Measurements from ENCODE around the gene CPN2. TPM values are rescaled to one million over a fixed set of nuclear protein-coding genes. Genes with fewer than 3 reads are reported as not detected.

Gene CPN2
- total and polyA plus RNA-seq, 2 experiments from 2014 or later: 0.36 to 0.88 TPM

GRCh38 chr3:194333981-194334320 lies 17.2 kb downstream of the CPN2 start:
- DNase-seq (ENCODE audit: low read depth in 1 of 2, low spot score in 1 of 2): no peak
- H3K27ac ChIP-seq: no peak overlapping the region
- H3K27me3 ChIP-seq: peaks cover 7% of the 10 kb centered on the region
- no peaks in the 10 kb centered on the region for H3K36me3 ChIP-seq
- peaks cover 3% of the 10 kb centered on the region for H3K4me1 ChIP-seq (ENCODE audit: low read depth)
- H3K4me3 ChIP-seq: no peak overlapping the region
- H3K9me3 ChIP-seq (ENCODE audit: low read depth): no peaks in the 10 kb centered on the region
- TF ChIP-seq CTCF (IDR thresholded peaks at IDR 0.05; ENCODE audit: low read depth, low read length): no peak

- no peaks in the 10 kb centered on the region for H3K9me3 ChIP-seq (ENCODE audit: low read depth)
- DNase-seq (ENCODE audit: low read depth in 1 of 2, low spot score in 1 of 2): peak; percentile 89 to 90
- H3K27me3 ChIP-seq: peaks cover 7% of the 10 kb centered on the region
- H3K36me3 ChIP-seq: no peaks in the 10 kb centered on the region
- peaks cover 3% of the 10 kb centered on the region for H3K4me1 ChIP-seq (ENCODE audit: low read depth)
- peak overlapping the region; percentile 27 for H3K4me3 ChIP-seq
- TF ChIP-seq CTCF (IDR thresholded peaks at IDR 0.05; ENCODE audit: low read depth, low read length): peak; percentile 82
- no peak overlapping the region for H3K27ac ChIP-seq
Observed at GRCh38 chr3:194333212-194333980, 17.7 kb downstream of the CPN2 start.

GRCh38 chr3:194332858-194333211 lies 18.3 kb downstream of the CPN2 start:
- Histone ChIP-seq H3K4me1 (ENCODE audit: low read depth) (peaks cover 3% of the 10 kb centered on the region), H3K36me3 (no peaks in the 10 kb centered on the region), H3K27me3 (peaks cover 7% of the 10 kb centered on the region), H3K27ac (no peak overlapping the region), H3K9me3 (ENCODE audit: low read depth) (no peaks in the 10 kb centered on the region), H3K4me3 (no peak overlapping the region)
- DNase-seq (ENCODE audit: low read depth in 1 of 2, low spot score in 1 of 2): no peak
- TF ChIP-seq CTCF (IDR thresholded peaks at IDR 0.05; ENCODE audit: low read depth, low read length): no peak

- H3K36me3 ChIP-seq: no peaks in the 10 kb centered on the region
- H3K4me3 ChIP-seq: no peak overlapping the region
- peak in 1 of 2 donors; percentile 75 for DNase-seq (ENCODE audit: low read depth in 1 of 2, low spot score in 1 of 2)
- H3K9me3 ChIP-seq (ENCODE audit: low read depth): no peaks in the 10 kb centered on the region
- TF ChIP-seq CTCF (IDR thresholded peaks at IDR 0.05; ENCODE audit: low read depth, low read length): no peak
- peaks cover 4% of the 10 kb centered on the region for H3K4me1 ChIP-seq (ENCODE audit: low read depth)
- no peak overlapping the region for H3K27ac ChIP-seq
- H3K27me3 ChIP-seq: peaks cover 7% of the 10 kb centered on the region
Observed at GRCh38 chr3:194330579-194330978, 20.5 kb downstream of the CPN2 start.

GRCh38 chr3:194330160-194330559 lies 21.0 kb downstream of the CPN2 start:
- no peak overlapping the region for H3K4me3 ChIP-seq
- DNase-seq (ENCODE audit: low read depth in 1 of 2, low spot score in 1 of 2): no peak
- TF ChIP-seq CTCF (IDR thresholded peaks at IDR 0.05; ENCODE audit: low read depth, low read length): no peak
- H3K27ac ChIP-seq: no peak overlapping the region
- no peaks in the 10 kb centered on the region for H3K9me3 ChIP-seq (ENCODE audit: low read depth)
- H3K27me3 ChIP-seq: peaks cover 7% of the 10 kb centered on the region
- no peaks in the 10 kb centered on the region for H3K36me3 ChIP-seq
- peaks cover 7% of the 10 kb centered on the region for H3K4me1 ChIP-seq (ENCODE audit: low read depth)

Data from cardiac muscle cell (in vitro differentiated cells and primary cell).